HFF-Myc (cell line): ENCODE data around the gene POU2F1.

Source experiments
- DNase-seq: peaks from one replicate; pipeline ENCODE4 v3.0.0-alpha.2; 2011; ENCODE audit warnings: low read depth; ENCODE audit errors: extremely low read depth
- H3K4me3 ChIP-seq: replicated peaks from 2 replicates; pipeline ENCODE4 v1.5.1; 2011; ENCODE audit warnings: low read depth, mild to moderate bottlenecking, control low read depth, low read length
- CTCF ChIP-seq: IDR thresholded peaks from 2 replicates; pipeline ENCODE4 v1.5.1; 2012; ENCODE audit warnings: mild to moderate bottlenecking, low read depth, low read length, control low read depth; ENCODE audit errors: missing control alignments

The POU2F1 gene

DNA sequence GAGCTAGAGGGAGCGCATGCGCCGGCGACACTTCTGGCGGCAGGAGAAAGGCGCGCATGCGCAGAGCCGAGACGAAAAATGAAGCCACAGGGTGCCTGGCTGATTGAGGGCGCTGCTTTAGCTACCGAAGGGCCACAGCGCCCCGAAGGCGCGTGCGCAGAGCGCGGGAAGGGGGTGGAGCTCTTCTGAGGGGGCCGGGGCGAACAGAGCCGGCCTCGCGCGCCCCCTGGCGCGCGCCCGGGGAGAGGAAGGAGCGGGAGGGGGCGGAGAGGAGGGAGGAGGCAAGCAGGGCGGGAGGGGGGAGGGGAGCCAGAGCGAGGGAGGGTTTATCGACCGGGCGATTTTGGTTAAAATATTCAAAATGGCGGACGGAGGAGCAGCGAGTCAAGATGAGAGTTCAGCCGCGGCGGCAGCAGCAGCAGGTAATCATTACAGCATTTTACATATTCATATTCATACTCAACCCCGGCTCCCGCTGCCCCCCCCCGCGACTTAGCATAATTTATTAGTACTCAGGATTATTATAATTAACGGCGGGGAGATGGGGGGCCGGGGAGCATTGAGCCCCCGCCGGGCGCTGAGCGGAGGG is at the start of gene POU2F1:
Gene POU2F1, plus strand, starts transcription at position 350 of the 589 bp plus-strand sequence. Its CDS starts 12 bp downstream, at position 362.
- H3K4me3 ChIP-seq = peak within 1 kb of the TSS; percentile 89
- DNase-seq = peak; percentile 93
- TF ChIP-seq CTCF = peak; percentile 74

DNA sequence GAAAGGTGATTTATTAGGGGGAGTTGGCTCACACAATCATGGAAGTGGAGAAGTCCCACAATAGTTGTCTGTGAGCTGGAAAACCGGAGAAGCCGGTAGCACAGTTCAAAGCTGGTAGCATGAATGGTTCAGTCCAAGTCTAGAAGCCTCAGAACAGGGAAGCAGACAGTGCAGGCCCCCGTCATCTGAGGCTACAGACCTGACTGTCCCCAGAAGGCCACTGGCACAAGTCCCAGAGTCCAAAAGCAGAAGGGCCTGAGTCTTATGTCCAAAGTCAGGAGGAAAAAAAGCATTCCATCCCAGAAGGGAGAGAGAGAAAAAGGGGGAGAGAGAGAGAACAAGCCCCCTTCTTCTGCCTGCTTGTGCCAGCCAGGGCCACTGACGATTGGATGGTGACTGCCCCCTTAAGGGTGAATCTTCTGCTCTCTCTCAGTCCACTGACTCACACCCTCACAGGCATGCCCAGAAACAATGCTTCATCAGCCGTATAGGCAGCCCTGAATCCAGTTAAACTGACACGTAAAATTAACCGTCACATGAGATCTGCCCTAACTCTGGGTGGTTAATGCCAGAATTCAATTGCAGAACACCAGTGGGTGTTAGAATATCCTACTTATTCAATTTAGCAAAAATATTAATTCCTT is 49.3 kb upstream of the POU2F1 start:
- no peak for DNase-seq
- no peak for TF ChIP-seq CTCF
- no peak overlapping the region for H3K4me3 ChIP-seq

DNA sequence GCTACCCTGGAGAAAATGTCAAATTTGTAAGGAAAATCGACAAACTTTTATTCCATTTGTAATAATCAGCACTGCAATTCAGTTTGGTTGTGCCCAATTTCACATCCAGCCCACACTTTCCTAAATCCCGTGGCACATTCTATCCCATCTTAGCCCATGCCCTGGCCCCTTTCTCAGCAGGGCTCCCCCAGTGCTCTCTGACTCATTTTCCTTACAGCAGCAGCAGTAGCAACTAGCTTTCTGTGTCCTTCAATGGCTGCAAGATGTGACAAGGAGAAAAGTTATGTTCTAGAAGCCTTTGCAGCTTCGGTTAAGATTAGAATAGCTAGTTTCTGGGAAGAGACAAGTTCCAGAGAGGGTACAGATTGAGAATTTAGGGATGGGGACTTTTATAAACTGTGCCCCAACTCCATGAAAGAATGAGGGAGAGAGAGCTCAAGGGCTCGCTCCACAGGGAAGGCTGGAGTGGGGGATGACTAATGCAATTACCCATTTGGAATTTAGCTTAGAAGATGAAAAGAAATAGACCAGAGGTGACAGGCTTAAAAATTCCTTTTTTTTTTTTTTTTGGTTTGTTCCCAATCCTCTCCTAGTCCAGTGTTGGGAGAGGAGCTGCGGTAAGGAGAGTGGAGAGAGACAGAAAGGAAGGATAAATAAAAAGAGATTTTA is 47.0 kb upstream of the POU2F1 start:
- no peak for TF ChIP-seq CTCF
- no peak for DNase-seq
- no peak overlapping the region for H3K4me3 ChIP-seq

DNA sequence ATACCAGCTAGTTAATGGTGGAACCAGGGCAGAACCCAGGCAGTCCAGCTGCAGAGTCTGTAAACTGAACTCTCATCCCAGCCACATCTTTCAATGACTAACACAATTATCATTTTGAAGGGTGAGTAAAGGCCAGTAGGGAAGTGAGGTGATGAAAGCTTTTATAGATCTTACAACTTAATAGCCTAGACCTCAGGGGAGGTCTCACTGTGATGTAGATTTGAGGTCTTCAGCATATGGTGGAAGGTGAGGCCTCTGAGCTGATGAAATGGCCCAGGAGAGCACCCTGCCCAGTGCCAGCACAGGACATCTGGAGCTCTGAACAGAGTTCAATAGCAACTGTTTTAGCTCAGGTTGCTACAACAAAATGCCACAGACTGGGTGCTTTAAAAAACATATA is 44.8 kb upstream of the POU2F1 start:
- no peak for DNase-seq
- no peak overlapping the region for H3K4me3 ChIP-seq
- TF ChIP-seq CTCF = no peak

DNA sequence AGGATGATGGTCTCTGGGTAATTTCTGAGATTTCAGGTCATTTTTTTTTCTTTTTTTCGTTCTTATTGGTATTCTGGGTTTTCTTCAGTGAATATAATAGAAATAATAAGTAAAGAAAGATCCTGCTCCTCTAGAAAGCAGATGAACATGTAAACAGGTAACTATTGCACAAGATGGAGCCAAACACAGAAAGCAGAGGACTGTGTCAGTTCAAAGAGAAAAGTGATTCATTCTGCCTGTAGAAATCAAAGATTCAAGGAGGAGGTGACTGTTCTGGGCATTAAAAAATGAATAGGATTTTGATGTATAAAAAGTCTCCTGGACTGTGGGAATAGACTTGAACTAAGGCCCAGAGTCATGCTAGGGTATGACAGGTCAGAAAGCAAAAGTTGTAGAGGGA is 41.9 kb upstream of the POU2F1 start:
- DNase-seq = no peak
- no peak for TF ChIP-seq CTCF
- H3K4me3 ChIP-seq = no peak overlapping the region

- H3K4me3 ChIP-seq = no peak overlapping the region
- DNase-seq = no peak
- TF ChIP-seq CTCF = no peak
These were observed 37.9 kb upstream of the POU2F1 start for GRCh38 chr1:167182571-167183320.
